HG03378 (cell line): ENCODE results near the gene FBXW7.

Experiments
- ATAC-seq: cut with Tn5 transposase; IDR thresholded peaks from one replicate; pipeline ENCODE4 v1.9.1; 2021; ENCODE audit warnings: mild to moderate bottlenecking, moderate library complexity; ENCODE audit not compliant: unreplicated experiment

Gene FBXW7

GRCh38 chr4:152512483-152512882, 23.4 kb downstream of the FBXW7 start:
- no peak for ATAC-seq

GRCh38 chr4:152510349-152511147, 25.3 kb downstream of the FBXW7 start:
- peak; percentile 54 for ATAC-seq

GRCh38 chr4:152509595-152510225, 26.2 kb downstream of the FBXW7 start:
- ATAC-seq: no peak

GRCh38 chr4:152508818-152509217, 27.1 kb downstream of the FBXW7 start:
- no peak for ATAC-seq

GRCh38 chr4:152508386-152508785, 27.5 kb downstream of the FBXW7 start:
- no peak for ATAC-seq

GRCh38 chr4:152503653-152504290, 32.1 kb downstream of the FBXW7 start:
- ATAC-seq: no peak

- ATAC-seq: peak; percentile 44
Observed at GRCh38 chr4:152501846-152502536, 33.9 kb downstream of the FBXW7 start.

GRCh38 chr4:152500800-152501434, 35.0 kb downstream of the FBXW7 start:
- ATAC-seq: peak; percentile 71

GRCh38 chr4:152500275-152500674, 35.6 kb downstream of the FBXW7 start:
- no peak for ATAC-seq

GRCh38 chr4:152499344-152499743, 36.5 kb downstream of the FBXW7 start:
- ATAC-seq: no peak

- ATAC-seq: no peak
Observed at GRCh38 chr4:152494020-152494419, 41.9 kb downstream of the FBXW7 start.

- no peak for ATAC-seq
Observed at GRCh38 chr4:152488246-152488645, 47.6 kb downstream of the FBXW7 start.

- no peak for ATAC-seq
Observed at GRCh38 chr4:152486429-152487389, 49.2 kb downstream of the FBXW7 start.

- peak; percentile 98 for ATAC-seq
Observed at GRCh38 chr4:152485726-152486276, 50.1 kb downstream of the FBXW7 start.

GRCh38 chr4:152482211-152482610, 53.7 kb downstream of the FBXW7 start:
- no peak for ATAC-seq

- no peak for ATAC-seq
Observed at GRCh38 chr4:152480901-152481300, 55.0 kb downstream of the FBXW7 start.

GRCh38 chr4:152480326-152480725, 55.6 kb downstream of the FBXW7 start:
- ATAC-seq: no peak

- no peak for ATAC-seq
Observed at GRCh38 chr4:152479428-152480026, 56.4 kb downstream of the FBXW7 start.
